HCT116 (cell line): ENCODE results near the gene SLC8A2. TPM values are rescaled to one million over a fixed set of nuclear protein-coding genes. Genes with fewer than 3 reads are reported as not detected.

Experiments used
- ATAC-seq: fragments of 200-7000 bp; cut with Tn5 transposase; 2 replicates; pipeline ENCODE4 v1.9.1; 2020; ENCODE audit warnings: mild to moderate bottlenecking, moderate library complexity
- BruUV-seq: library from RNA; stranded (reverse); fragments of 400-500 nt; replicated peaks from 2 replicates; lab custom pipeline; 2021; lab: Mats Ljungman, UMichigan
- CTCF ChIA-PET: fragments of 300-600 bp; sonication (Branson Sonifier 250); formaldehyde crosslinking; loops from one replicate; lab custom pipeline; 2021; ENCODE audit warnings: antibody characterized with exemption; lab: Charles Lee
- POLR2A ChIA-PET: fragments of 300-600, 350-600 bp; sonication (Branson Sonifier 250); formaldehyde crosslinking; loops from one replicate; lab custom pipeline; 2021; ENCODE audit warnings: antibody characterized with exemption; lab: Charles Lee
- RAD21 ChIA-PET, 2 experiments: fragments of 300-600 bp; sonication (Branson Sonifier 250); formaldehyde crosslinking; loops; one replicate each; lab custom pipeline; 2023; ENCODE audit warnings: low total read pairs in 2 of 2; ENCODE audit not compliant: uncharacterized antibody in 2 of 2, unreplicated experiment in 2 of 2, low non-redundant PET in 1 of 2; lab: Charles Lee
- DNase-seq: peaks from one replicate; pipeline ENCODE4 v3.0.0-alpha.2; 2010; ENCODE audit warnings: low read depth, low spot score
- H2AFZ ChIP-seq: fragments of 200-600 bp; shearing (Covaris generic), sonication (generic); 2 replicates; pipeline ENCODE4 v1.6.1; 2017; ENCODE audit warnings: low read depth, mixed run types, mixed read lengths, antibody characterized with exemption, low read length; ENCODE audit not compliant: poor library complexity, severe bottlenecking
- H3K27ac ChIP-seq: 2 replicates; pipeline ENCODE4 v1.5.1; 2012; ENCODE audit warnings: low read depth, low read length
- H3K27me3 ChIP-seq: fragments of 200-600 bp; sonication (generic); 2 replicates; pipeline ENCODE4 v1.6.1; 2016; ENCODE audit warnings: mixed run types, low read length, mixed read lengths; ENCODE audit not compliant: insufficient read depth
- H3K36me3 ChIP-seq, 2 experiments: fragments of 200-500 bp in 1 of 2; fragments of 200-600 bp in 1 of 2; sonication (Bioruptor generic) in 1 of 2; sonication (generic) in 1 of 2; 2 replicates each; pipeline versions ENCODE4 v1.5.1 to v1.6.1; 2014 to 2016; ENCODE audit warnings: low read length in 2 of 2, inconsistent platforms in 1 of 2, mixed read lengths in 1 of 2, mixed run types in 1 of 2; ENCODE audit not compliant: insufficient read depth in 2 of 2, control insufficient read depth in 1 of 2
- H3K4me1 ChIP-seq, 2 experiments: fragments of 200-600 bp in 1 of 2; sonication (generic) in 1 of 2; 2 replicates each; pipeline versions ENCODE4 v1.5.1 to v1.6.1; 2012 to 2017; ENCODE audit warnings: low read length in 2 of 2, inconsistent platforms in 1 of 2, mild to moderate bottlenecking in 1 of 2, mixed read lengths in 1 of 2, mixed run types in 1 of 2, moderate library complexity in 1 of 2; ENCODE audit not compliant: insufficient read depth in 2 of 2, control insufficient read depth in 1 of 2
- H3K4me2 ChIP-seq: fragments of 200-600 bp; sonication (generic); 2 replicates; pipeline ENCODE4 v1.6.1; 2017; ENCODE audit warnings: mixed run types, low read length, mixed read lengths
- H3K4me3 ChIP-seq, 2 experiments: fragments of 200-600 bp in 1 of 2; sonication (generic) in 1 of 2; replicated peaks in 1 of 2; 2 replicates each; pipeline ENCODE4 v1.5.1; 2011 to 2016; ENCODE audit warnings: low read length in 2 of 2, control low read depth in 1 of 2, low read depth in 1 of 2, mild to moderate bottlenecking in 1 of 2, mixed read lengths in 1 of 2, mixed run types in 1 of 2
- H3K79me2 ChIP-seq: fragments of 200-600 bp; sonication (generic); 2 replicates; pipeline ENCODE4 v1.6.1; 2017; ENCODE audit warnings: mild to moderate bottlenecking, mixed run types, low read length, moderate library complexity, mixed read lengths; ENCODE audit not compliant: insufficient read depth
- H3K9ac ChIP-seq: fragments of 200-600 bp; sonication (generic); 2 replicates; pipeline ENCODE4 v1.6.1; 2016; ENCODE audit warnings: low read length, mixed read lengths
- H3K9me2 ChIP-seq: fragments of 200-600 bp; sonication (generic), shearing (Covaris generic); 2 replicates; pipeline ENCODE4 v1.6.1; 2017; ENCODE audit warnings: mixed run types, mild to moderate bottlenecking, moderate library complexity; ENCODE audit not compliant: insufficient read depth
- H3K9me3 ChIP-seq, 2 experiments: fragments of 200-500 bp in 1 of 2; fragments of 200-600 bp in 1 of 2; sonication (Bioruptor generic) in 1 of 2; sonication (generic) in 1 of 2; 2 replicates each; pipeline ENCODE4 v1.6.1; 2014 to 2017; ENCODE audit warnings: low read length in 2 of 2, mixed read lengths in 2 of 2, inconsistent platforms in 1 of 2, low read depth in 1 of 2, mild to moderate bottlenecking in 1 of 2, mixed run types in 1 of 2, moderate library complexity in 1 of 2; ENCODE audit not compliant: control insufficient read depth in 1 of 2, insufficient read depth in 1 of 2
- H4K20me1 ChIP-seq: fragments of 200-600 bp; sonication (generic), shearing (Covaris generic); 2 replicates; pipeline ENCODE4 v1.6.1; 2017; ENCODE audit warnings: mixed run types, mild to moderate bottlenecking, moderate library complexity; ENCODE audit not compliant: insufficient read depth
- ATF3 ChIP-seq: IDR thresholded peaks from 2 replicates; pipeline ENCODE4 v1.6.1; 2012
- CBX3 ChIP-seq: IDR thresholded peaks from 2 replicates; pipeline ENCODE4 v1.6.1; 2012; ENCODE audit warnings: low read depth
- CEBPB ChIP-seq: IDR thresholded peaks from 2 replicates; pipeline ENCODE4 v1.6.1; 2012; ENCODE audit warnings: low read depth
- CTCF ChIP-seq, 3 experiments: fragments of 200-600 bp in 1 of 3; sonication (generic) in 1 of 3; IDR thresholded peaks in 2 of 3; conservative IDR thresholded peaks in 1 of 3; 2 replicates each; pipeline ENCODE4 v1.5.1; 2012 to 2017; ENCODE audit warnings: low read depth in 2 of 3, low read length in 2 of 3, antibody characterized with exemption in 1 of 3, borderline replicate concordance in 1 of 3, control low read depth in 1 of 3, mild to moderate bottlenecking in 1 of 3, mixed read lengths in 1 of 3, mixed run types in 1 of 3, moderate library complexity in 1 of 3; ENCODE audit not compliant: insufficient read depth in 1 of 3
- EGR1 ChIP-seq: IDR thresholded peaks from 2 replicates; pipeline ENCODE4 v1.6.1; 2012; ENCODE audit warnings: low read depth
- EZH2 ChIP-seq: fragments of 200-600 bp; sonication (generic); IDR thresholded peaks from 2 replicates; pipeline ENCODE4 v1.6.1; 2017; ENCODE audit warnings: antibody characterized with exemption, mixed run types
- EZH2phosphoT487 ChIP-seq: fragments of 200-600 bp; IDR thresholded peaks from 2 replicates; pipeline ENCODE4 v1.6.1; 2018; ENCODE audit warnings: antibody characterized with exemption, borderline replicate concordance
- MAX ChIP-seq: IDR thresholded peaks from 2 replicates; pipeline ENCODE4 v1.6.1; 2012
- POLR2A ChIP-seq: IDR thresholded peaks from 2 replicates; pipeline ENCODE4 v1.7.0; 2011; ENCODE audit warnings: borderline replicate concordance; ENCODE audit not compliant: insufficient read depth, insufficient read length; ENCODE audit errors: extremely low read depth
- POLR2AphosphoS5 ChIP-seq: IDR thresholded peaks from 2 replicates; pipeline ENCODE4 v1.6.1; 2011; ENCODE audit warnings: mild to moderate bottlenecking, low read depth, low read length, moderate library complexity
- RAD21 ChIP-seq: IDR thresholded peaks from 2 replicates; pipeline ENCODE4 v1.6.1; 2012; ENCODE audit warnings: low read depth, mild to moderate bottlenecking
- REST ChIP-seq: IDR thresholded peaks from 2 replicates; pipeline ENCODE4 v1.6.1; 2012; ENCODE audit warnings: low read depth
- SIN3A ChIP-seq: IDR thresholded peaks from 2 replicates; pipeline ENCODE4 v1.6.1; 2012; ENCODE audit warnings: low read depth
- SP1 ChIP-seq: IDR thresholded peaks from 2 replicates; pipeline ENCODE4 v1.6.1; 2012; ENCODE audit warnings: low read depth
- SRF ChIP-seq: IDR thresholded peaks from 2 replicates; pipeline ENCODE4 v1.6.1; 2012; ENCODE audit warnings: low read depth
- YY1 ChIP-seq: IDR thresholded peaks from 2 replicates; pipeline ENCODE4 v1.6.1; 2011; ENCODE audit warnings: low read length, low read depth, moderate library complexity, mild to moderate bottlenecking; ENCODE audit not compliant: insufficient replicate concordance; ENCODE audit errors: extremely low read depth
- ZFX ChIP-seq: fragments of 450-650 bp; IDR thresholded peaks from 2 replicates; pipeline ENCODE4 v1.6.1; 2017
- intact Hi-C: fragments of 100-400 bp; cut with micrococcal nuclease; formaldehyde crosslinking; loops from 2 replicates; pipeline ENCODE4 v1.10.0; 2022
- total RNA-seq: library from RNA; stranded (reverse); gene quantifications from one replicate; pipeline ENCODE4 v1.2.1, GENCODE V29; 2021; ENCODE audit not compliant: unreplicated experiment

SLC8A2 gene
- total RNA-seq, 1 experiment from 2014 or later: 0.98 TPM

- ATAC-seq (peak; percentile 83), DNase-seq (peak; percentile 86)
- ChIA-PET POLR2A (interaction anchor here (0.8 to 2.3 kb wide), 6 partner anchors 11 to 283 kb away, joined by 3 to 10 read pairs (median 3); no protein-coding TSS in a partner anchor), CTCF (interaction anchor here (0.7 to 2.6 kb wide), 11 partner anchors 10 to 223 kb away, joined by 3 to 27 read pairs (median 5); partner anchors contain the start of genes DHX34 and NAPA), RAD21 (interaction anchor here (1.0 to 1.6 kb wide), 5 partner anchors 37 to 56 kb away, joined by 3 to 5 read pairs (median 4); no protein-coding TSS in a partner anchor)
- Histone ChIP-seq H4K20me1 (no peaks in the 10 kb centered on the region), H3K27ac (peak within 1 kb of the TSS; percentile 78), H3K79me2 (no peaks in the 10 kb centered on the region), H3K9ac (peak within 1 kb of the TSS; percentile 82), H3K9me3 (no peaks in the 10 kb centered on the region), H3K4me2 (peak within 1 kb of the TSS; percentile 74), H3K4me1 (peaks cover 6 to 18% of the 10 kb centered on the region in 2 experiments; a peak in 2 of 4 replicates), H3K4me3 (peak within 1 kb of the TSS; percentile 71 to 92), H2AFZ (no peak within 1 kb of the TSS), H3K36me3 (no peaks in the 10 kb centered on the region; a peak in 1 of 4 replicates), H3K27me3 (no peaks in the 10 kb centered on the region), H3K9me2 (no peaks in the 10 kb centered on the region)
- intact Hi-C loops: loop anchor here (5.0 kb wide), 1 partner anchor 37 kb away; no protein-coding TSS in a partner anchor
- TSS peak; percentile 88 for BruUV-seq
- TF ChIP-seq ATF3: no peak
- peak; percentile 68; the same call in 1 of the 2 replicates for TF ChIP-seq CBX3
- peak; percentile 99 for TF ChIP-seq YY1
- TF ChIP-seq SRF: peak; percentile 91
- TF ChIP-seq CEBPB: no peak
- 0 out of 2 replicates have a peak, but pooled peaks have one; percentile 37 for TF ChIP-seq EGR1
- TF ChIP-seq POLR2AphosphoS5: peak; percentile 73
- TF ChIP-seq EZH2: no peak
- peak; percentile 44; the same call in 1 of the 2 replicates for TF ChIP-seq ZFX
- peak; percentile 68 to 96 (median 92); a peak in 5 of 6 replicates for TF ChIP-seq CTCF (IDR thresholded peaks at IDR 0.05 in 2 of 3, conservative IDR thresholded peaks at IDR 0.05 in 1 of 3; ENCODE audit: borderline replicate concordance in 1 of 3, insufficient read depth in 1 of 3, low read depth in 2 of 3, low read length in 2 of 3)
- TF ChIP-seq SP1: 0 out of 2 replicates have a peak, but pooled peaks have one; percentile 55
- TF ChIP-seq REST: no peak
- TF ChIP-seq POLR2A: no peak
- 0 out of 2 replicates have a peak, but pooled peaks have one; percentile 38 for TF ChIP-seq MAX
- TF ChIP-seq EZH2phosphoT487: no peak
- peak; percentile 70 for TF ChIP-seq RAD21
- TF ChIP-seq SIN3A: no peak
These were observed 12.4 kb upstream of the SLC8A2 start, which contains the start of gene KPTN for GRCh38 chr19:47483800-47484690. TSS of gene KPTN (minus strand) at chr19:47484219. CDS start at chr19:47484160, 59 bp downstream.
